NCI-H187 (cell line): ENCODE data around the gene PTPRJ.
A peak's percentile ranks its signal among the peaks of the same experiment; 100 is the strongest.

Experiments
- DNase-seq, 2 experiments: peaks; one replicate each; lab custom pipeline; 2025; lab: John Stamatoyannopoulos, UW

PTPRJ gene

GRCh38 chr11:48066881-48067800 lies 86.8 kb downstream of the PTPRJ start:
- no peak for DNase-seq

GRCh38 chr11:48073031-48073861 lies 92.9 kb downstream of the PTPRJ start:
- DNase-seq: no peak

GRCh38 chr11:48074425-48075181 lies 94.2 kb downstream of the PTPRJ start:
- DNase-seq: no peak

GRCh38 chr11:48075637-48076036 lies 95.3 kb downstream of the PTPRJ start:
- DNase-seq: no peak

- DNase-seq: no peak
Measured at GRCh38 chr11:48077251-48077650, 96.9 kb downstream of the PTPRJ start.

GRCh38 chr11:48078689-48079088 lies 98.3 kb downstream of the PTPRJ start:
- DNase-seq: no peak

- no peak for DNase-seq
Measured at GRCh38 chr11:48079596-48079995, 99.2 kb downstream of the PTPRJ start.

- no peak for DNase-seq
Measured at GRCh38 chr11:48080301-48080861, 100.0 kb downstream of the PTPRJ start.

- no peak for DNase-seq
Measured at GRCh38 chr11:48081151-48082010, 101.0 kb downstream of the PTPRJ start.

- no peak for DNase-seq
Measured at GRCh38 chr11:48082771-48083170, 102.4 kb downstream of the PTPRJ start.

- no peak for DNase-seq
Measured at GRCh38 chr11:48083421-48083820, 103.1 kb downstream of the PTPRJ start.

GRCh38 chr11:48085688-48086087 lies 105.3 kb downstream of the PTPRJ start:
- no peak for DNase-seq

- no peak for DNase-seq
Measured at GRCh38 chr11:48087422-48087821, 107.1 kb downstream of the PTPRJ start.

GRCh38 chr11:48087974-48088681 lies 107.8 kb downstream of the PTPRJ start:
- DNase-seq: peak; percentile 79 to 85

- peak in 1 of 2 experiments; percentile 46 for DNase-seq
Measured at GRCh38 chr11:48088682-48089050, 108.3 kb downstream of the PTPRJ start.

- no peak for DNase-seq
Measured at GRCh38 chr11:48090174-48090573, 109.8 kb downstream of the PTPRJ start.

- no peak for DNase-seq
Measured at GRCh38 chr11:48091426-48092102, 111.2 kb downstream of the PTPRJ start.

- DNase-seq: no peak
Measured at GRCh38 chr11:48093323-48093722, 113.0 kb downstream of the PTPRJ start.

- DNase-seq: peak; percentile 67 to 84
Measured at GRCh38 chr11:48093795-48094642, 113.7 kb downstream of the PTPRJ start.
